SK-N-SH treated with all-trans-retinoic acid at 6 μM for 48 hours (cell line): ENCODE data around the gene LONP2.
A peak's percentile ranks its signal among the peaks of the same experiment; 100 is the strongest.

Source experiments
- ATAC-seq: fragments of 200-7000 bp; cut with Tn5 transposase; 3 replicates; pipeline ENCODE4 v1.9.1; 2020; ENCODE audit warnings: mild to moderate bottlenecking, moderate library complexity
- ARNTL ChIP-seq: fragments of 450-650 bp; formaldehyde crosslinking; IDR thresholded peaks from 2 replicates; pipeline ENCODE4 v1.5.0; 2020; ENCODE audit warnings: low read depth, mild to moderate bottlenecking, moderate library complexity, borderline replicate concordance
- BACH2 ChIP-seq: fragments of 250-450 bp; sonication (Bioruptor Pico); IDR thresholded peaks from 2 replicates; pipeline ENCODE4 v1.9.0; 2021; ENCODE audit warnings: mild to moderate bottlenecking, borderline replicate concordance
- CSDC2 ChIP-seq: fragments of 250-450 bp; sonication (Bioruptor Pico); IDR thresholded peaks from 2 replicates; pipeline ENCODE4 v1.5.0; 2020; ENCODE audit warnings: mild to moderate bottlenecking, moderate library complexity
- ESRRG ChIP-seq: fragments of 250-450 bp; sonication (Bioruptor Pico); IDR thresholded peaks from 2 replicates; pipeline ENCODE4 v1.6.1; 2021; ENCODE audit warnings: mild to moderate bottlenecking
- GLIS3 ChIP-seq: fragments of 250-450 bp; sonication (Bioruptor Pico); IDR thresholded peaks from 2 replicates; pipeline ENCODE4 v1.5.0; 2020; ENCODE audit warnings: mild to moderate bottlenecking, moderate library complexity
- ISL1 ChIP-seq: fragments of 250-450 bp; sonication (Bioruptor Pico); IDR thresholded peaks from 2 replicates; pipeline ENCODE4 v2.1.2; 2022; ENCODE audit warnings: mild to moderate bottlenecking, moderate library complexity
- OSR1 ChIP-seq: fragments of 250-450 bp; sonication (Bioruptor Pico); IDR thresholded peaks from 2 replicates; pipeline ENCODE4 v1.8.0; 2022; ENCODE audit warnings: moderate library complexity, mild to moderate bottlenecking, inconsistent platforms
- PPARA ChIP-seq: fragments of 250-450 bp; sonication (Bioruptor Pico); IDR thresholded peaks from 2 replicates; pipeline ENCODE4 v1.5.0; 2020; ENCODE audit warnings: mild to moderate bottlenecking, borderline replicate concordance
- RARB ChIP-seq: fragments of 250-450 bp; sonication (Bioruptor Pico); IDR thresholded peaks from 2 replicates; pipeline ENCODE4 v1.8.0; 2021; ENCODE audit warnings: mild to moderate bottlenecking, moderate library complexity
- SNAI2 ChIP-seq: fragments of 250-450 bp; sonication (Bioruptor Pico); IDR thresholded peaks from 2 replicates; pipeline ENCODE4 v1.5.0; 2020; ENCODE audit warnings: mild to moderate bottlenecking, moderate library complexity
- TCF4 ChIP-seq: fragments of 250-450 bp; sonication (Bioruptor Pico); IDR thresholded peaks from 2 replicates; pipeline ENCODE4 v1.8.0; 2021; ENCODE audit warnings: mild to moderate bottlenecking, moderate library complexity, borderline replicate concordance
- TOX ChIP-seq: fragments of 250-450 bp; sonication (Bioruptor Pico); IDR thresholded peaks from 2 replicates; pipeline ENCODE4 v1.8.0; 2021; ENCODE audit warnings: mild to moderate bottlenecking, moderate library complexity, borderline replicate concordance
- ZC3H10 ChIP-seq: fragments of 250-450 bp; sonication (Bioruptor Pico); IDR thresholded peaks from 2 replicates; pipeline ENCODE4 v1.5.1; 2021; ENCODE audit warnings: mild to moderate bottlenecking, moderate library complexity
- ZFP3 ChIP-seq: fragments of 250-450 bp; sonication (Bioruptor Pico); IDR thresholded peaks from 2 replicates; pipeline ENCODE4 v1.5.0; 2020; ENCODE audit warnings: mild to moderate bottlenecking, moderate library complexity
- ZFP30 ChIP-seq: fragments of 450-650 bp; formaldehyde crosslinking; IDR thresholded peaks from 2 replicates; pipeline ENCODE4 v1.5.0; 2022; ENCODE audit warnings: mild to moderate bottlenecking, moderate library complexity
- ZNF565 ChIP-seq: fragments of 450-650 bp; formaldehyde crosslinking; conservative IDR thresholded peaks from 2 replicates; pipeline ENCODE4 v1.5.0; 2020; ENCODE audit warnings: low read depth, mild to moderate bottlenecking, moderate library complexity
- ZNF70 ChIP-seq: fragments of 450-650 bp; formaldehyde crosslinking; IDR thresholded peaks from 2 replicates; pipeline ENCODE4 v1.5.0; 2020; ENCODE audit warnings: mild to moderate bottlenecking, moderate library complexity
- ZNF8 ChIP-seq: fragments of 450-650 bp; formaldehyde crosslinking; IDR thresholded peaks from 2 replicates; pipeline ENCODE4 v1.5.0; 2020; ENCODE audit warnings: mild to moderate bottlenecking, moderate library complexity
- TF ChIP-seq, protein P1 (sequence below): fragments of 250-450 bp; sonication (Bioruptor Pico); IDR thresholded peaks from 2 replicates; pipeline ENCODE4 v1.8.0; 2021; ENCODE audit warnings: low read depth, mild to moderate bottlenecking, moderate library complexity, borderline replicate concordance
- TF ChIP-seq, protein P2 (sequence below): fragments of 250-450 bp; sonication (Bioruptor Pico); IDR thresholded peaks from 2 replicates; pipeline ENCODE4 v1.8.0; 2020; ENCODE audit warnings: mild to moderate bottlenecking, moderate library complexity, borderline replicate concordance
- TF ChIP-seq, protein P3 (sequence below): fragments of 250-450 bp; sonication (Bioruptor Pico); IDR thresholded peaks from 2 replicates; pipeline ENCODE4 v1.5.0; 2020; ENCODE audit warnings: mild to moderate bottlenecking, moderate library complexity
- TF ChIP-seq, protein P4 (sequence below): fragments of 250-450 bp; sonication (Bioruptor Pico); IDR thresholded peaks from 2 replicates; pipeline ENCODE4 v1.5.1; 2021; ENCODE audit warnings: mild to moderate bottlenecking, moderate library complexity

The LONP2 gene

DNA sequence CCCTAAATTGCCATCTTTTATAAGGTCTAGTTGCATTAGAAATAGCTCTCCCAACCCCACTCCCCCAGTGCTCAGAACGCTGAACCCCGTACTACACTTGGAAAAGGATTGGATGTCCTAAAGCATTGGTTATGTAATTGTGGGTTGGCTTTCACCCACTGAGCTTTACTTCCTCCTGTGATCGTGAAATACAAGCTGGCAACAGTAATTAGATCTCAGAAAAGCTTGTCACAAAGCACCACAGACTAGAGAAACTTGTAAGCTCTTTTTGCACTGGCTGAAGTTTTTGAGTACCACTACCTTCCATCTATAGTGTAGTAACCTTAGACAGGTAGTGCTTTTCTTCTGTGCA, 86.7 kb downstream of the LONP2 start:
- TF ChIP-seq ZNF70 (CRISPR knock-in tag) (no peak), TOX (no peak), OSR1 (CRISPR knock-in tag) (no peak), RARB (CRISPR knock-in tag) (no peak), ESRRG (CRISPR knock-in tag) (no peak), GLIS3 (CRISPR knock-in tag) (no peak), ISL1 (no peak), TCF4 (no peak), ZFP3 (CRISPR knock-in tag) (no peak), SNAI2 (CRISPR knock-in tag) (no peak), ZNF565 (CRISPR knock-in tag) (no peak), ZC3H10 (CRISPR knock-in tag) (no peak)
- TF ChIP-seq, protein P1, sequence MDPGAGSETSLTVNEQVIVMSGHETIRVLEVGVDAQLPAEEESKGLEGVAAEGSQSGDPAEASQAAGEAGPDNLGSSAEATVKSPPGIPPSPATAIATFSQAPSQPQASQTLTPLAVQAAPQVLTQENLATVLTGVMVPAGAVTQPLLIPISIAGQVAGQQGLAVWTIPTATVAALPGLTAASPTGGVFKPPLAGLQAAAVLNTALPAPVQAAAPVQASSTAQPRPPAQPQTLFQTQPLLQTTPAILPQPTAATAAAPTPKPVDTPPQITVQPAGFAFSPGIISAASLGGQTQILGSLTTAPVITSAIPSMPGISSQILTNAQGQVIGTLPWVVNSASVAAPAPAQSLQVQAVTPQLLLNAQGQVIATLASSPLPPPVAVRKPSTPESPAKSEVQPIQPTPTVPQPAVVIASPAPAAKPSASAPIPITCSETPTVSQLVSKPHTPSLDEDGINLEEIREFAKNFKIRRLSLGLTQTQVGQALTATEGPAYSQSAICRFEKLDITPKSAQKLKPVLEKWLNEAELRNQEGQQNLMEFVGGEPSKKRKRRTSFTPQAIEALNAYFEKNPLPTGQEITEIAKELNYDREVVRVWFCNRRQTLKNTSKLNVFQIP: no peak
- TF ChIP-seq, protein P2, sequence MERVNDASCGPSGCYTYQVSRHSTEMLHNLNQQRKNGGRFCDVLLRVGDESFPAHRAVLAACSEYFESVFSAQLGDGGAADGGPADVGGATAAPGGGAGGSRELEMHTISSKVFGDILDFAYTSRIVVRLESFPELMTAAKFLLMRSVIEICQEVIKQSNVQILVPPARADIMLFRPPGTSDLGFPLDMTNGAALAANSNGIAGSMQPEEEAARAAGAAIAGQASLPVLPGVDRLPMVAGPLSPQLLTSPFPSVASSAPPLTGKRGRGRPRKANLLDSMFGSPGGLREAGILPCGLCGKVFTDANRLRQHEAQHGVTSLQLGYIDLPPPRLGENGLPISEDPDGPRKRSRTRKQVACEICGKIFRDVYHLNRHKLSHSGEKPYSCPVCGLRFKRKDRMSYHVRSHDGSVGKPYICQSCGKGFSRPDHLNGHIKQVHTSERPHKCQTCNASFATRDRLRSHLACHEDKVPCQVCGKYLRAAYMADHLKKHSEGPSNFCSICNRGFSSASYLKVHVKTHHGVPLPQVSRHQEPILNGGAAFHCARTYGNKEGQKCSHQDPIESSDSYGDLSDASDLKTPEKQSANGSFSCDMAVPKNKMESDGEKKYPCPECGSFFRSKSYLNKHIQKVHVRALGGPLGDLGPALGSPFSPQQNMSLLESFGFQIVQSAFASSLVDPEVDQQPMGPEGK: no peak
- TF ChIP-seq, all 23 proteins: peak for 0
- no peak for ATAC-seq

DNA sequence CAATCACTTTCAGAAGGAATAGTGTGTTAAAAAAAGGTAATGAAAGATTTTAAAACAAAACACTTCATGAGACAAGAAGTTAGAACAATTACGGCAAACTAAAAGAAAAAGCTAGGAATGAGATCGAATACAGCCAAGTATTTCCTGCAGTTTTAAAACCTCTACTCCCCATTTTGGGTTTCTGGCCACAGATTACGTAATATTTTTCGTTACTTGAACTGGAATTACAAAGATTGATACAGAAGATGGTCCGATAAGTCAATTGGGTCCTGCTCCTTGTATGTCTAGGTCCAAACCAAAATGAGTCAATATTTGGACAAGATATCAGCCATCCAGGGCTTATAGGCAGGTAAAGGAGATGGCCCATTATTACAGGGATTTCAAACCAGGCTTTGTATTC, 88.9 kb downstream of the LONP2 start:
- TF ChIP-seq ZC3H10 (CRISPR knock-in tag) (no peak), TOX (no peak)
- TF ChIP-seq, protein P3, sequence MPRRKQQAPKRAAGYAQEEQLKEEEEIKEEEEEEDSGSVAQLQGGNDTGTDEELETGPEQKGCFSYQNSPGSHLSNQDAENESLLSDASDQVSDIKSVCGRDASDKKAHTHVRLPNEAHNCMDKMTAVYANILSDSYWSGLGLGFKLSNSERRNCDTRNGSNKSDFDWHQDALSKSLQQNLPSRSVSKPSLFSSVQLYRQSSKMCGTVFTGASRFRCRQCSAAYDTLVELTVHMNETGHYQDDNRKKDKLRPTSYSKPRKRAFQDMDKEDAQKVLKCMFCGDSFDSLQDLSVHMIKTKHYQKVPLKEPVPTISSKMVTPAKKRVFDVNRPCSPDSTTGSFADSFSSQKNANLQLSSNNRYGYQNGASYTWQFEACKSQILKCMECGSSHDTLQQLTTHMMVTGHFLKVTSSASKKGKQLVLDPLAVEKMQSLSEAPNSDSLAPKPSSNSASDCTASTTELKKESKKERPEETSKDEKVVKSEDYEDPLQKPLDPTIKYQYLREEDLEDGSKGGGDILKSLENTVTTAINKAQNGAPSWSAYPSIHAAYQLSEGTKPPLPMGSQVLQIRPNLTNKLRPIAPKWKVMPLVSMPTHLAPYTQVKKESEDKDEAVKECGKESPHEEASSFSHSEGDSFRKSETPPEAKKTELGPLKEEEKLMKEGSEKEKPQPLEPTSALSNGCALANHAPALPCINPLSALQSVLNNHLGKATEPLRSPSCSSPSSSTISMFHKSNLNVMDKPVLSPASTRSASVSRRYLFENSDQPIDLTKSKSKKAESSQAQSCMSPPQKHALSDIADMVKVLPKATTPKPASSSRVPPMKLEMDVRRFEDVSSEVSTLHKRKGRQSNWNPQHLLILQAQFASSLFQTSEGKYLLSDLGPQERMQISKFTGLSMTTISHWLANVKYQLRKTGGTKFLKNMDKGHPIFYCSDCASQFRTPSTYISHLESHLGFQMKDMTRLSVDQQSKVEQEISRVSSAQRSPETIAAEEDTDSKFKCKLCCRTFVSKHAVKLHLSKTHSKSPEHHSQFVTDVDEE (CRISPR knock-in tag): no peak
- no peak for ATAC-seq

DNA sequence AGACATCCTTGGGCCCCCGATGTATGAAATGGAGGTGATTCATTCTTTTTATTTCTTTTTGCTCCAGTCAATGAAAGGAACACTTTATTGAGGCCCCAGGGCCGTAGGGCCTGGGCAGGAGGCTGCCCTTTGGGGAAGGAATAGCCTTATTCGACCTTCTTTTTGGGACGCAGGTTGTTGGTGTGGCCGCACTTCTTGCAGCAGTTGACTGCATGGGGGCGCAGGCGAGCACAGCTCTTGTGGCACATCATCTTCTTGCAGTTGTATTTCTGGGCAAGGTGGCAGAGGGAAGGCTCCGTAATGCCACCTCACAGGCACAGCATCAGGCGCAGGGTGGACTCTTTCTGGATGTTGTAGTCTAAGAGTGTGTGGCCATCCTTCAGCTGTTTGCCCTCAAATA, 90.2 kb downstream of the LONP2 start:
- no peak for ATAC-seq
- no peak for TF ChIP-seq CSDC2 (CRISPR knock-in tag)
- TF ChIP-seq, protein P4, sequence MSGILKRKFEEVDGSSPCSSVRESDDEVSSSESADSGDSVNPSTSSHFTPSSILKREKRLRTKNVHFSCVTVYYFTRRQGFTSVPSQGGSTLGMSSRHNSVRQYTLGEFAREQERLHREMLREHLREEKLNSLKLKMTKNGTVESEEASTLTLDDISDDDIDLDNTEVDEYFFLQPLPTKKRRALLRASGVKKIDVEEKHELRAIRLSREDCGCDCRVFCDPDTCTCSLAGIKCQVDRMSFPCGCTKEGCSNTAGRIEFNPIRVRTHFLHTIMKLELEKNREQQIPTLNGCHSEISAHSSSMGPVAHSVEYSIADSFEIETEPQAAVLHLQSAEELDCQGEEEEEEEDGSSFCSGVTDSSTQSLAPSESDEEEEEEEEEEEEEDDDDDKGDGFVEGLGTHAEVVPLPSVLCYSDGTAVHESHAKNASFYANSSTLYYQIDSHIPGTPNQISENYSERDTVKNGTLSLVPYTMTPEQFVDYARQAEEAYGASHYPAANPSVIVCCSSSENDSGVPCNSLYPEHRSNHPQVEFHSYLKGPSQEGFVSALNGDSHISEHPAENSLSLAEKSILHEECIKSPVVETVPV: no peak
- no peak for TF ChIP-seq GLIS3 (CRISPR knock-in tag)
- TF ChIP-seq SNAI2 (CRISPR knock-in tag): no peak
- no peak for TF ChIP-seq ZNF8 (CRISPR knock-in tag)
- TF ChIP-seq ZNF70 (CRISPR knock-in tag): no peak
- no peak for TF ChIP-seq TCF4
- TF ChIP-seq ZC3H10 (CRISPR knock-in tag): no peak
- no peak for TF ChIP-seq ZFP30
- no peak for TF ChIP-seq ARNTL (CRISPR knock-in tag)
- no peak for TF ChIP-seq TOX

DNA sequence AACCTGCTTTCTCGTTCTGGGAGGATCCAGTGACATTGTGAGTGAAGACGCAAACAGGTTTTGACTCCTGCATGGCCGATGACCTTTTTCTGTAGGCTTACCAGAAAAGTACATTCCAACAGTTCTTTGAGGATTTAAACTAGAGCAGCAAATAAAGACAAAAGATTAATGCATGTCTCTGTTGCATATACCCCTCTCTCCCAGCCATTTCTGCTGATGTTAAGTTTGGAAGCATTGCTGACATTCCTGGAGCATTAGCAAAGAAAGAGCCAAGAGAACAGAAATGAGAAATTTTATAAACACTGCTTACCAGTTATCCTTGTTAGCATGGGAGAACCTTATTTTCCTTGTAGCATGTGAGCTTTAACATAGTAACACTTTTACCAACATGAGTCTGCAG, 91.9 kb downstream of the LONP2 start:
- ATAC-seq: peak; percentile 47; the same call in 2 of the 3 replicates
- TF ChIP-seq ISL1: 0 out of 2 replicates have a peak, but pooled peaks have one; percentile 18
- TF ChIP-seq SNAI2 (CRISPR knock-in tag): no peak

DNA sequence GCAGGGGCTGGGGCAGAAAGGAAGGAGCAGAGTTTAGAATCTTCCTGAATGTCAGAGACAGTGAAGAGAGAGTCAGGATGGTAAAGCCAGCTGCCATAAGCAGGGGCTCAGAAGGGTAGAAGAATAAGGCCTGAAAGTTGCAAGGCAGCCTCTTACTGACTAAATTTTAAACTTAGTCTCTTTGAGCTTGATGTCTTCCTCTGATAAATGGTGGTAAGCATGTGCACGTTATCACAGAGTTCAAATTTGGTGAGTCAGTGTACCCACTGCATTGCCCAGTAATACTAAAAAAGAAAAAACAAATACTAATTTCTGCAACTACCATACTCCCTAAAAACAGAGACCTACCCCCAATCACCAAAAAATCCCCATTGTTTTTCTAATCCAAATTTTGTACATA, 96.0 kb downstream of the LONP2 start:
- ATAC-seq: no peak

More for the DNA sequence above, 96.0 kb downstream of the LONP2 start:
- TF ChIP-seq GLIS3 (CRISPR knock-in tag): no peak
- TF ChIP-seq TCF4: no peak
- TF ChIP-seq, protein P3 (CRISPR knock-in tag): no peak
- no peak for TF ChIP-seq BACH2 (CRISPR knock-in tag)
- no peak for TF ChIP-seq PPARA (CRISPR knock-in tag)
- TF ChIP-seq, protein P1: no peak
- TF ChIP-seq CSDC2 (CRISPR knock-in tag): no peak
- TF ChIP-seq ZFP3 (CRISPR knock-in tag): no peak
- TF ChIP-seq TOX: no peak
